HepG2 (cell line): Measurements from ENCODE around the gene ATP9A. TPM values are rescaled to one million over a fixed set of nuclear protein-coding genes. Genes with fewer than 3 reads are reported as not detected.
A peak's percentile ranks its signal among the peaks of the same experiment; 100 is the strongest.

Experiments
- ARID3A ChIP-seq: IDR thresholded peaks from 2 replicates; pipeline ENCODE4 v1.6.1; 2012; ENCODE audit warnings: low read depth, low read length, improper control_type of control experiment
- ARNTL ChIP-seq: sonication (generic); formaldehyde crosslinking; IDR thresholded peaks from 2 replicates; pipeline ENCODE4 v1.4.0; 2020; ENCODE audit warnings: mild to moderate bottlenecking, missing genetic modification reagents
- ATF3 ChIP-seq: sonication (generic); formaldehyde crosslinking; IDR thresholded peaks from 2 replicates; pipeline ENCODE4 v1.4.0; 2020; ENCODE audit warnings: missing genetic modification reagents
- BCL3 ChIP-seq: sonication (generic); formaldehyde crosslinking; IDR thresholded peaks from 2 replicates; pipeline ENCODE4 v1.5.1; 2020; ENCODE audit warnings: mild to moderate bottlenecking, missing genetic modification reagents, moderate library complexity
- CBX5 ChIP-seq: sonication (generic); formaldehyde crosslinking; IDR thresholded peaks from 2 replicates; pipeline ENCODE4 v1.4.0; 2020; ENCODE audit warnings: missing genetic modification reagents, borderline replicate concordance
- CREBL2 ChIP-seq: sonication (generic); formaldehyde crosslinking; IDR thresholded peaks from 2 replicates; pipeline ENCODE4 v1.8.1; 2023; ENCODE audit warnings: missing genetic modification reagents, mild to moderate bottlenecking, borderline replicate concordance
- KDM1A ChIP-seq: IDR thresholded peaks from 2 replicates; pipeline ENCODE4 v1.6.1; 2016; ENCODE audit warnings: missing compliant biosample characterization
- KLF16 ChIP-seq, 2 experiments: sonication (generic) in 1 of 2; formaldehyde crosslinking in 1 of 2; IDR thresholded peaks; 2 replicates each; pipeline versions ENCODE4 v1.6.1 to v1.8.0; 2016 to 2023; ENCODE audit warnings: missing genetic modification reagents in 2 of 2, missing compliant biosample characterization in 1 of 2
- MEF2D ChIP-seq: sonication (generic); formaldehyde crosslinking; IDR thresholded peaks from 2 replicates; pipeline ENCODE4 v1.5.1; 2020; ENCODE audit warnings: mild to moderate bottlenecking, missing genetic modification reagents
- RXRB ChIP-seq: IDR thresholded peaks from 2 replicates; pipeline ENCODE4 v1.6.1; 2016; ENCODE audit warnings: borderline replicate concordance, missing genetic modification reagents, missing compliant biosample characterization
- SOX5 ChIP-seq: IDR thresholded peaks from 2 replicates; pipeline ENCODE4 v1.6.1; 2016; ENCODE audit warnings: borderline replicate concordance
- TFAP4 ChIP-seq: sonication (generic); IDR thresholded peaks from 2 replicates; pipeline ENCODE4 v1.6.1; 2016; ENCODE audit warnings: low read depth, borderline replicate concordance
- TFDP2 ChIP-seq: sonication (generic); formaldehyde crosslinking; IDR thresholded peaks from 2 replicates; pipeline ENCODE4 v1.4.0; 2020; ENCODE audit warnings: missing genetic modification reagents
- ZNF451 ChIP-seq: sonication (generic); formaldehyde crosslinking; IDR thresholded peaks from 2 replicates; pipeline ENCODE4 v1.5.0; 2020; ENCODE audit warnings: mild to moderate bottlenecking, missing genetic modification reagents
- ZNF609 ChIP-seq: sonication (generic); formaldehyde crosslinking; IDR thresholded peaks from 2 replicates; pipeline ENCODE4 v1.4.0; 2020; ENCODE audit warnings: mild to moderate bottlenecking, missing genetic modification reagents, borderline replicate concordance
- polyA plus RNA-seq, 8 experiments: library from polyadenylated mRNA; depleted of rRNA in 3 of 8; stranded (reverse) in 7 of 8; unstranded in 1 of 8; fragments of >200 nt; fragmentation: Illumina TruSeq in 4 of 8; extraction: Trizol in 4 of 8; gene quantifications; 2 replicates each; pipeline versions ENCODE4 v1.2.1 to v1.2.3, GENCODE V29; 2011 to 2016; ENCODE audit warnings: low read depth in 4 of 8, missing spikeins in 1 of 8, mixed read lengths in 1 of 8; ENCODE audit not compliant: insufficient read depth in 1 of 8
- total RNA-seq, 5 experiments: library from RNA; depleted of rRNA; stranded (reverse); fragments of >200 nt; fragmentation: Illumina TruSeq; extraction: Trizol; gene quantifications; 2 replicates each; pipeline ENCODE4 v1.2.3, GENCODE V29; 2016; ENCODE audit warnings: low read depth in 1 of 5

The ATP9A gene
- total and polyA plus RNA-seq, 2 of the 13 experiments (the other 11 are each of a cell fraction or from before 2014, with no cell fraction given): 11.8 to 18.5 TPM

- TF ChIP-seq ZNF451 (no peak), KLF16 (CRISPR knock-in tag; IDR thresholded peaks at IDR 0.05) (peak in 1 of 2 experiments; percentile 51; a peak in 1 of 4 replicates), BCL3 (0 out of 2 replicates have a peak, but pooled peaks have one; percentile 35), MEF2D (CRISPR knock-in tag) (peak; percentile 83; the same call in 1 of the 2 replicates), RXRB (peak; percentile 58; the same call in 1 of the 2 replicates), TFAP4 (peak; percentile 51; the same call in 1 of the 2 replicates), ARNTL (CRISPR knock-in tag) (peak; percentile 52; the same call in 1 of the 2 replicates), ARID3A (peak; percentile 79), SOX5 (CRISPR knock-in tag) (peak; percentile 31; the same call in 1 of the 2 replicates), ATF3 (CRISPR knock-in tag) (peak; percentile 86), KDM1A (CRISPR knock-in tag) (0 out of 2 replicates have a peak, but pooled peaks have one; percentile 7), ZNF609 (CRISPR knock-in tag) (0 out of 2 replicates have a peak, but pooled peaks have one; percentile 24), CREBL2 (0 out of 2 replicates have a peak, but pooled peaks have one; percentile 45), CBX5 (CRISPR knock-in tag) (0 out of 2 replicates have a peak, but pooled peaks have one; percentile 35), TFDP2 (no peak)
Measured at GRCh38 chr20:51563486-51564332, 204.5 kb downstream of the ATP9A start (continued).
